Fibroblast of the aortic adventitia (primary cell): ENCODE measurements around the gene PCNX4. TPM values are rescaled to one million over a fixed set of nuclear protein-coding genes. Genes with fewer than 3 reads are reported as not detected.

Source experiments
- DNase-seq: peaks from one replicate; pipeline ENCODE4 v3.0.0-alpha.2; 2010; ENCODE audit warnings: low read depth
- H3K4me3 ChIP-seq: 2 replicates; pipeline ENCODE4 v1.5.1; 2011; ENCODE audit warnings: low read depth, mild to moderate bottlenecking, control low read depth, low read length, moderate library complexity
- CTCF ChIP-seq: IDR thresholded peaks from 2 replicates; pipeline ENCODE4 v1.5.1; 2011; ENCODE audit warnings: mild to moderate bottlenecking, low read length, control low read depth, inconsistent platforms; ENCODE audit not compliant: insufficient read depth
- total RNA-seq: library from RNA; depleted of rRNA; stranded (reverse); fragments of >200 nt; gene quantifications from 2 replicates; pipeline ENCODE4 v1.2.3, GENCODE V29; 2012; ENCODE audit warnings: low replicate concordance

The PCNX4 gene
- total RNA-seq, 1 donor = 114 TPM

GRCh38 chr14:60178820-60179219, 87.1 kb downstream of the PCNX4 start:
- TF ChIP-seq CTCF = no peak
- DNase-seq = no peak
- H3K4me3 ChIP-seq = no peak overlapping the region

- no peak for TF ChIP-seq CTCF
- H3K4me3 ChIP-seq = no peak overlapping the region
- peak; percentile 56 for DNase-seq
These were observed 87.7 kb downstream of the PCNX4 start for GRCh38 chr14:60179431-60179869.

GRCh38 chr14:60183138-60183537, 91.4 kb downstream of the PCNX4 start:
- no peak for TF ChIP-seq CTCF
- H3K4me3 ChIP-seq = no peak overlapping the region
- DNase-seq = no peak

- no peak for TF ChIP-seq CTCF
- DNase-seq = peak; percentile 41
- H3K4me3 ChIP-seq = peak overlapping the region; percentile 45
These were observed 92.0 kb downstream of the PCNX4 start for GRCh38 chr14:60183741-60184140.

GRCh38 chr14:60184146-60184904, 92.6 kb downstream of the PCNX4 start:
- DNase-seq = peak; percentile 89
- peak overlapping the region; percentile 45 for H3K4me3 ChIP-seq
- peak; percentile 50 for TF ChIP-seq CTCF

GRCh38 chr14:60184905-60185555, 93.3 kb downstream of the PCNX4 start:
- TF ChIP-seq CTCF = no peak
- no peak for DNase-seq
- no peak overlapping the region for H3K4me3 ChIP-seq
